GM12878 (cell line): Measurements from ENCODE around the gene ZNF385D. TPM values are rescaled to one million over a fixed set of nuclear protein-coding genes. Genes with fewer than 3 reads are reported as not detected.

ENCODE experiments used
- ATAC-seq: fragments of 200-7000 bp; cut with Tn5 transposase; 3 replicates; pipeline ENCODE4 v1.9.1; 2020; ENCODE audit warnings: mild to moderate bottlenecking, moderate library complexity
- BruUV-seq: library from RNA; stranded (reverse); fragments of 400-500 nt; replicated peaks from 2 replicates; lab custom pipeline; 2021; lab: Mats Ljungman, UMichigan
- CTCF ChIA-PET: fragments of 300-600 bp; sonication (Branson Sonifier 250); formaldehyde crosslinking; extraction: SDS; loops from one replicate; lab custom pipeline; 2021; ENCODE audit warnings: inconsistent platforms; lab: Yijun Ruan, JAX
- POLR2A ChIA-PET: fragments of 350-600 bp; formaldehyde crosslinking; extraction: SDS; loops from one replicate; lab custom pipeline; 2021; ENCODE audit warnings: inconsistent platforms; lab: Charles Lee
- RAD21 ChIA-PET: fragments of 300-600 bp; sonication (Branson Sonifier 250); formaldehyde crosslinking; loops from one replicate; lab custom pipeline; 2023; ENCODE audit warnings: antibody characterized with exemption; ENCODE audit not compliant: unreplicated experiment; lab: Charles Lee
- SMC1A ChIA-PET: fragments of 300-600 bp; sonication (Branson Sonifier 250); formaldehyde crosslinking; loops from one replicate; lab custom pipeline; 2023; ENCODE audit not compliant: unreplicated experiment, uncharacterized antibody; lab: Charles Lee
- DNase-seq: peaks from one replicate; pipeline ENCODE4 v3.0.0-alpha.2; 2011; ENCODE audit warnings: low read depth, low spot score
- FAIRE-seq: peaks from 3 replicates; lab custom pipeline; 2011; peaks lifted over from hg19 to GRCh38; lab: Jason Lieb, UNC
- H2AFZ ChIP-seq: 2 replicates; pipeline ENCODE4 v1.6.0; 2011; ENCODE audit warnings: low read depth, low read length, control low read depth; ENCODE audit not compliant: control insufficient read depth
- H3K27ac ChIP-seq: 2 replicates; pipeline ENCODE4 v1.5.1; 2011; ENCODE audit warnings: control low read depth; ENCODE audit not compliant: control insufficient read depth, insufficient read depth
- H3K27me3 ChIP-seq, 2 experiments: replicated peaks in 1 of 2; 2 replicates each; pipeline versions ENCODE4 v1.6.0 to v1.6.1; 2011; ENCODE audit warnings: low read length in 1 of 2; ENCODE audit not compliant: control insufficient read depth in 2 of 2, insufficient read depth in 2 of 2
- H3K36me3 ChIP-seq, 2 experiments: 2 replicates each; pipeline ENCODE4 v1.5.1; 2011; ENCODE audit warnings: low read length in 1 of 2; ENCODE audit not compliant: control insufficient read depth in 2 of 2, insufficient read depth in 2 of 2
- H3K4me1 ChIP-seq: 2 replicates; pipeline ENCODE4 v1.6.1; 2011; ENCODE audit warnings: mild to moderate bottlenecking, low read length, moderate library complexity, mixed read lengths; ENCODE audit not compliant: control insufficient read depth, insufficient read depth
- H3K4me2 ChIP-seq: 2 replicates; pipeline ENCODE4 v1.6.0; 2011; ENCODE audit warnings: control low read depth; ENCODE audit not compliant: control insufficient read depth, insufficient read depth
- H3K4me3 ChIP-seq: fragments of 200-600 bp; sonication (generic); 2 replicates; pipeline ENCODE4 v1.5.1; 2016
- H3K79me2 ChIP-seq: 2 replicates; pipeline ENCODE4 v1.6.0; 2011; ENCODE audit warnings: low read length; ENCODE audit not compliant: control insufficient read depth, insufficient read depth
- H3K9ac ChIP-seq: 2 replicates; pipeline ENCODE4 v1.8.0; 2011; ENCODE audit warnings: low read length, control low read depth, mixed read lengths; ENCODE audit not compliant: control insufficient read depth, insufficient read depth
- H3K9me3 ChIP-seq: replicated peaks from 3 replicates; pipeline ENCODE4 v1.5.1; 2011; ENCODE audit warnings: mild to moderate bottlenecking, low read length; ENCODE audit not compliant: control insufficient read depth, insufficient read depth
- H4K20me1 ChIP-seq: 2 replicates; pipeline ENCODE4 v1.6.0; 2011; ENCODE audit not compliant: control insufficient read depth, insufficient read depth
- ATF7 ChIP-seq: fragments of 450-650 bp; IDR thresholded peaks from 2 replicates; pipeline ENCODE4 v1.6.1; 2016; ENCODE audit warnings: low read depth, mild to moderate bottlenecking
- BRCA1 ChIP-seq: IDR thresholded peaks from 2 replicates; pipeline ENCODE4 v1.6.1; 2011; ENCODE audit warnings: low read depth, low read length, improper control_type of control experiment
- CEBPB ChIP-seq, 2 experiments: fragments of 150-350 bp in 1 of 2; IDR thresholded peaks; 2 replicates each; pipeline ENCODE4 v1.6.1; 2012 to 2014; ENCODE audit warnings: low read depth in 2 of 2, low read length in 2 of 2, borderline replicate concordance in 1 of 2, inconsistent platforms in 1 of 2
- HDAC6 ChIP-seq: fragments of 200-600 bp; sonication (generic); IDR thresholded peaks from one replicate; pipeline ENCODE4 v1.8.0; 2017; ENCODE audit warnings: antibody characterized with exemption; ENCODE audit not compliant: unreplicated experiment
- IRF4 ChIP-seq: IDR thresholded peaks from 2 replicates; pipeline ENCODE4 v1.6.1; 2011; ENCODE audit warnings: low read depth, low read length
- JUND ChIP-seq: IDR thresholded peaks from 2 replicates; pipeline ENCODE4 v1.6.1; 2012; ENCODE audit warnings: low read depth, mild to moderate bottlenecking, low read length, improper control_type of control experiment, moderate library complexity
- MYC ChIP-seq: IDR thresholded peaks from 2 replicates; pipeline ENCODE4 v1.6.1; 2011; ENCODE audit warnings: mild to moderate bottlenecking, low read length, moderate library complexity, inconsistent platforms; ENCODE audit not compliant: insufficient read depth, insufficient replicate concordance, insufficient read length, severe bottlenecking
- PAX8 ChIP-seq: fragments of 450-650 bp; IDR thresholded peaks from 2 replicates; pipeline ENCODE4 v1.6.1; 2017; ENCODE audit warnings: mild to moderate bottlenecking, moderate library complexity
- POLR2AphosphoS5 ChIP-seq: IDR thresholded peaks from 2 replicates; pipeline ENCODE4 v1.6.1; 2011; ENCODE audit warnings: mild to moderate bottlenecking, low read length, inconsistent platforms
- RAD51 ChIP-seq: fragments of 450-650 bp; IDR thresholded peaks from 2 replicates; pipeline ENCODE4 v1.6.1; 2016; ENCODE audit warnings: moderate library complexity, mild to moderate bottlenecking, inconsistent platforms
- SMAD5 ChIP-seq: IDR thresholded peaks from 2 replicates; pipeline ENCODE4 v1.6.1; 2016; ENCODE audit warnings: antibody characterized with exemption, low read depth
- SPI1 ChIP-seq: IDR thresholded peaks from 2 replicates; pipeline ENCODE4 v1.6.1; 2011; ENCODE audit warnings: low read depth, mild to moderate bottlenecking, low read length, moderate library complexity, borderline replicate concordance; ENCODE audit not compliant: insufficient read depth
- TCF12 ChIP-seq: IDR thresholded peaks from 2 replicates; pipeline ENCODE4 v1.6.1; 2011; ENCODE audit warnings: low read depth, mild to moderate bottlenecking, low read length
- ZNF24 ChIP-seq: fragments of 450-650 bp; IDR thresholded peaks from 2 replicates; pipeline ENCODE4 v1.6.1; 2017; ENCODE audit warnings: antibody characterized with exemption, mild to moderate bottlenecking
- ZNF622 ChIP-seq: fragments of 450-650 bp; IDR thresholded peaks from 2 replicates; pipeline ENCODE4 v1.6.1; 2017; ENCODE audit warnings: mild to moderate bottlenecking, inconsistent platforms
- WGBS: methylation state at CpG from one replicate; pipeline ENCODE4 v1.1.6; 2016; ENCODE audit warnings: low lambda C conversion rate; ENCODE audit not compliant: insufficient replicate concordance, insufficient coverage; ENCODE audit errors: missing lambda C conversion rate; 5-methylcytosine and 5-hydroxymethylcytosine counted together
- in situ Hi-C: fragments of 300-500 bp; cut with MboI; formaldehyde crosslinking; loops from 9 replicates; pipeline ENCODE4 v1.14.3; 2018; ENCODE audit warnings: mixed read lengths
- intact Hi-C: fragments of 100-400 bp; cut with micrococcal nuclease; formaldehyde crosslinking; loops from one replicate; pipeline ENCODE4 v1.14.2; 2022; ENCODE audit not compliant: unreplicated experiment
- polyA plus RNA-seq, 11 experiments: library from polyadenylated mRNA; depleted of rRNA in 4 of 11; unstranded in 6 of 11; stranded (reverse) in 5 of 11; fragments of >200 nt; fragmentation: Nextera tagmentation in 4 of 11; fragmentation: Illumina TruSeq in 1 of 11; extraction: Ambion mirVana in 4 of 11; extraction: Trizol in 1 of 11; gene quantifications; 1 replicate in 1 of 11; 2 replicates in 10 of 11; pipeline versions ENCODE4 v1.2.1 to v1.2.3, GENCODE V29; 2011 to 2016; ENCODE audit warnings: inconsistent platforms in 2 of 11, missing spikeins in 2 of 11, low read depth in 1 of 11
- total RNA-seq, 4 experiments: library from RNA; depleted of rRNA in 3 of 4; stranded (reverse); fragments of >200 nt in 3 of 4; fragmentation: Illumina TruSeq in 1 of 4; extraction: Trizol in 1 of 4; gene quantifications; 2 replicates each; pipeline versions ENCODE4 v1.2.1 to v1.2.3, GENCODE V29; 2013 to 2021
- TF ChIP-seq, protein P1 (sequence below): IDR thresholded peaks from 2 replicates; pipeline ENCODE4 v1.6.1; 2012; ENCODE audit warnings: low read depth, low read length, improper control_type of control experiment
- TF ChIP-seq, protein P2 (sequence below): fragments of 450-650 bp; IDR thresholded peaks from 2 replicates; pipeline ENCODE4 v1.6.1; 2016; ENCODE audit warnings: mild to moderate bottlenecking, moderate library complexity, borderline replicate concordance
- TF ChIP-seq, protein P3 (sequence below): fragments of 450-650 bp; formaldehyde crosslinking; IDR thresholded peaks from 2 replicates; pipeline ENCODE4 v1.4.0; 2022; ENCODE audit warnings: mild to moderate bottlenecking, moderate library complexity

The ZNF385D gene
- total and polyA plus RNA-seq, 10 of the 15 experiments (the other 5 are each of a cell fraction or from before 2014, with no cell fraction given): 0.01 to 0.62 (median 0.18) TPM; not detected in 5

DNA sequence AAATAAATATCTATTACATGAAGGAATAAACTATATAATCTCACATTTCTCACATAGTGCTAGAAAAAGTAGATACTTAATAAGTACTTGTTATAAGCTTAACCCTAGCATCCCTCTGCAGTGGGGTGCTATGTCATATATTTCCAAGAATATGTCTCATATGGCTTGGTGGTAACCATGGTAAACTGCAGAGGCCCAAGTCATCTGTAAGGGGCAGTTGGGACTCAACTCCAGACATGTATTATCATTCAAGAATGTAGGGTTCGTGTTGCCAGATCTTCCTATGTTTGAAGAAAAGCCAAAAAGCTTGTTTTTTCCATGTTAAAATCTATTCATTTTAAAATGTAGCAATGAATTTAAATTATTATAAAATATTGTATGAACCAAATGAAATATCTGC is 46.2 kb downstream of the ZNF385D start:
- H4K20me1 ChIP-seq: no peaks in the 10 kb centered on the region
- no peak overlapping the region for H3K4me3 ChIP-seq
- H3K27ac ChIP-seq: no peak overlapping the region
- ChIA-PET POLR2A (no interaction called here), RAD21 (no interaction called here), CTCF (no interaction called here), SMC1A (interaction anchor here (1.0 to 1.2 kb wide), 2 partner anchors 8 to 116 kb away, joined by 3 read pairs; no protein-coding TSS in a partner anchor)
- no peaks in the 10 kb centered on the region for H3K4me1 ChIP-seq
- no TSS peak for BruUV-seq
- no peak overlapping the region for H2AFZ ChIP-seq
- no peak overlapping the region for H3K4me2 ChIP-seq
- DNase-seq (no peak), ATAC-seq (no peak), FAIRE-seq (no peak)
- 0% methylated on average over 1 of the region's 1 CpG for WGBS
- in situ Hi-C loops (no loop called here), intact Hi-C loops (no loop called here)
- H3K79me2 ChIP-seq: no peaks in the 10 kb centered on the region
- H3K9me3 ChIP-seq: no peaks in the 10 kb centered on the region; the same call in 2 of the 3 replicates
- no peaks in the 10 kb centered on the region for H3K36me3 ChIP-seq
- H3K27me3 ChIP-seq: no peaks in the 10 kb centered on the region
- no peak overlapping the region for H3K9ac ChIP-seq
- TF ChIP-seq JUND (no peak), TCF12 (no peak), POLR2AphosphoS5 (no peak), HDAC6 (no peak), ZNF24 (no peak), MYC (no peak), SPI1 (no peak), CEBPB (IDR thresholded peaks at IDR 0.05; ENCODE audit: borderline replicate concordance in 1 of 2, low read depth in 2 of 2, low read length in 2 of 2) (no peak), PAX8 (no peak), RAD51 (no peak), IRF4 (no peak), ZNF622 (no peak), BRCA1 (no peak), SMAD5 (no peak), ATF7 (no peak)
- TF ChIP-seq, protein P1, sequence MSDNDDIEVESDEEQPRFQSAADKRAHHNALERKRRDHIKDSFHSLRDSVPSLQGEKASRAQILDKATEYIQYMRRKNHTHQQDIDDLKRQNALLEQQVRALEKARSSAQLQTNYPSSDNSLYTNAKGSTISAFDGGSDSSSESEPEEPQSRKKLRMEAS: no peak
- TF ChIP-seq, protein P2, sequence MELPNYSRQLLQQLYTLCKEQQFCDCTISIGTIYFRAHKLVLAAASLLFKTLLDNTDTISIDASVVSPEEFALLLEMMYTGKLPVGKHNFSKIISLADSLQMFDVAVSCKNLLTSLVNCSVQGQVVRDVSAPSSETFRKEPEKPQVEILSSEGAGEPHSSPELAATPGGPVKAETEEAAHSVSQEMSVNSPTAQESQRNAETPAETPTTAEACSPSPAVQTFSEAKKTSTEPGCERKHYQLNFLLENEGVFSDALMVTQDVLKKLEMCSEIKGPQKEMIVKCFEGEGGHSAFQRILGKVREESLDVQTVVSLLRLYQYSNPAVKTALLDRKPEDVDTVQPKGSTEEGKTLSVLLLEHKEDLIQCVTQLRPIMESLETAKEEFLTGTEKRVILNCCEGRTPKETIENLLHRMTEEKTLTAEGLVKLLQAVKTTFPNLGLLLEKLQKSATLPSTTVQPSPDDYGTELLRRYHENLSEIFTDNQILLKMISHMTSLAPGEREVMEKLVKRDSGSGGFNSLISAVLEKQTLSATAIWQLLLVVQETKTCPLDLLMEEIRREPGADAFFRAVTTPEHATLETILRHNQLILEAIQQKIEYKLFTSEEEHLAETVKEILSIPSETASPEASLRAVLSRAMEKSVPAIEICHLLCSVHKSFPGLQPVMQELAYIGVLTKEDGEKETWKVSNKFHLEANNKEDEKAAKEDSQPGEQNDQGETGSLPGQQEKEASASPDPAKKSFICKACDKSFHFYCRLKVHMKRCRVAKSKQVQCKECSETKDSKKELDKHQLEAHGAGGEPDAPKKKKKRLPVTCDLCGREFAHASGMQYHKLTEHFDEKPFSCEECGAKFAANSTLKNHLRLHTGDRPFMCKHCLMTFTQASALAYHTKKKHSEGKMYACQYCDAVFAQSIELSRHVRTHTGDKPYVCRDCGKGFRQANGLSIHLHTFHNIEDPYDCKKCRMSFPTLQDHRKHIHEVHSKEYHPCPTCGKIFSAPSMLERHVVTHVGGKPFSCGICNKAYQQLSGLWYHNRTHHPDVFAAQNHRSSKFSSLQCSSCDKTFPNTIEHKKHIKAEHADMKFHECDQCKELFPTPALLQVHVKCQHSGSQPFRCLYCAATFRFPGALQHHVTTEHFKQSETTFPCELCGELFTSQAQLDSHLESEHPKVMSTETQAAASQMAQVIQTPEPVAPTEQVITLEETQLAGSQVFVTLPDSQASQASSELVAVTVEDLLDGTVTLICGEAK: no peak
- TF ChIP-seq, protein P3, sequence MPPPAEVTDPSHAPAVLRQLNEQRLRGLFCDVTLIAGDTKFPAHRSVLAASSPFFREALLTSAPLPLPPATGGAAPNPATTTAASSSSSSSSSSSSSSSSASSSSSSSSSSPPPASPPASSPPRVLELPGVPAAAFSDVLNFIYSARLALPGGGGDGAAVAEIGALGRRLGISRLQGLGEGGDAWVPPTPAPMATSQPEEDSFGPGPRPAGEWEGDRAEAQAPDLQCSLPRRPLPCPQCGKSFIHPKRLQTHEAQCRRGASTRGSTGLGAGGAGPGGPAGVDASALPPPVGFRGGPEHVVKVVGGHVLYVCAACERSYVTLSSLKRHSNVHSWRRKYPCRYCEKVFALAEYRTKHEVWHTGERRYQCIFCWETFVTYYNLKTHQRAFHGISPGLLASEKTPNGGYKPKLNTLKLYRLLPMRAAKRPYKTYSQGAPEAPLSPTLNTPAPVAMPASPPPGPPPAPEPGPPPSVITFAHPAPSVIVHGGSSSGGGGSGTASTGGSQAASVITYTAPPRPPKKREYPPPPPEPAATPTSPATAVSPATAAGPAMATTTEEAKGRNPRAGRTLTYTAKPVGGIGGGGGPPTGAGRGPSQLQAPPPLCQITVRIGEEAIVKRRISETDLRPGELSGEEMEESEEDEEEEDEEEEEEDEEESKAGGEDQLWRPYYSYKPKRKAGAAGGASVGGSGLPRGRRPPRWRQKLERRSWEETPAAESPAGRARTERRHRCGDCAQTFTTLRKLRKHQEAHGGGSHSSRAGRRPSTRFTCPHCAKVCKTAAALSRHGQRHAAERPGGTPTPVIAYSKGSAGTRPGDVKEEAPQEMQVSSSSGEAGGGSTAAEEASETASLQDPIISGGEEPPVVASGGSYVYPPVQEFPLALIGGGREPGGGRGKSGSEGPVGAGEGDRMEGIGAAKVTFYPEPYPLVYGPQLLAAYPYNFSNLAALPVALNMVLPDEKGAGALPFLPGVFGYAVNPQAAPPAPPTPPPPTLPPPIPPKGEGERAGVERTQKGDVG: no peak
